ENCODE results near the gene TBCCD1. TPM values are rescaled to one million over a fixed set of nuclear protein-coding genes. Genes with fewer than 3 reads are reported as not detected.

TBCCD1 gene
- total RNA-seq, 1 donor from 2014 or later: 12.5 TPM

- no peak for DNase-seq
- Mint-ChIP-seq H3K36me3 (ENCODE audit: unreplicated experiment) (no peaks in the 10 kb centered on the region), H3K4me3 (ENCODE audit: unreplicated experiment) (no peak overlapping the region), H3K9me3 (ENCODE audit: unreplicated experiment) (no peaks in the 10 kb centered on the region), H3K4me1 (ENCODE audit: low read depth, unreplicated experiment) (no peaks in the 10 kb centered on the region), H3K27me3 (ENCODE audit: unreplicated experiment) (peaks cover 5% of the 10 kb centered on the region), H3K27ac (ENCODE audit: unreplicated experiment) (no peak overlapping the region)
- TF ChIP-seq, protein P1, sequence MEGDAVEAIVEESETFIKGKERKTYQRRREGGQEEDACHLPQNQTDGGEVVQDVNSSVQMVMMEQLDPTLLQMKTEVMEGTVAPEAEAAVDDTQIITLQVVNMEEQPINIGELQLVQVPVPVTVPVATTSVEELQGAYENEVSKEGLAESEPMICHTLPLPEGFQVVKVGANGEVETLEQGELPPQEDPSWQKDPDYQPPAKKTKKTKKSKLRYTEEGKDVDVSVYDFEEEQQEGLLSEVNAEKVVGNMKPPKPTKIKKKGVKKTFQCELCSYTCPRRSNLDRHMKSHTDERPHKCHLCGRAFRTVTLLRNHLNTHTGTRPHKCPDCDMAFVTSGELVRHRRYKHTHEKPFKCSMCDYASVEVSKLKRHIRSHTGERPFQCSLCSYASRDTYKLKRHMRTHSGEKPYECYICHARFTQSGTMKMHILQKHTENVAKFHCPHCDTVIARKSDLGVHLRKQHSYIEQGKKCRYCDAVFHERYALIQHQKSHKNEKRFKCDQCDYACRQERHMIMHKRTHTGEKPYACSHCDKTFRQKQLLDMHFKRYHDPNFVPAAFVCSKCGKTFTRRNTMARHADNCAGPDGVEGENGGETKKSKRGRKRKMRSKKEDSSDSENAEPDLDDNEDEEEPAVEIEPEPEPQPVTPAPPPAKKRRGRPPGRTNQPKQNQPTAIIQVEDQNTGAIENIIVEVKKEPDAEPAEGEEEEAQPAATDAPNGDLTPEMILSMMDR (IDR thresholded peaks at IDR 0.05; ENCODE audit: partially characterized antibody, unreplicated experiment): no peak
Observed at GRCh38 chr3:186599785-186600166, 32.6 kb upstream of the TBCCD1 start.

- peaks cover 5% of the 10 kb centered on the region for H3K27me3 Mint-ChIP-seq (ENCODE audit: unreplicated experiment)
- H3K9me3 Mint-ChIP-seq (ENCODE audit: unreplicated experiment): no peaks in the 10 kb centered on the region
- TF ChIP-seq, protein P1 (IDR thresholded peaks at IDR 0.05; ENCODE audit: partially characterized antibody, unreplicated experiment): no peak
- H3K27ac Mint-ChIP-seq (ENCODE audit: unreplicated experiment): no peak overlapping the region
- DNase-seq: no peak
- H3K4me3 Mint-ChIP-seq (ENCODE audit: unreplicated experiment): no peak overlapping the region
- H3K36me3 Mint-ChIP-seq (ENCODE audit: unreplicated experiment): no peaks in the 10 kb centered on the region
- no peaks in the 10 kb centered on the region for H3K4me1 Mint-ChIP-seq (ENCODE audit: low read depth, unreplicated experiment)
Observed at GRCh38 chr3:186599142-186599784, 32.1 kb upstream of the TBCCD1 start.

DNA sequence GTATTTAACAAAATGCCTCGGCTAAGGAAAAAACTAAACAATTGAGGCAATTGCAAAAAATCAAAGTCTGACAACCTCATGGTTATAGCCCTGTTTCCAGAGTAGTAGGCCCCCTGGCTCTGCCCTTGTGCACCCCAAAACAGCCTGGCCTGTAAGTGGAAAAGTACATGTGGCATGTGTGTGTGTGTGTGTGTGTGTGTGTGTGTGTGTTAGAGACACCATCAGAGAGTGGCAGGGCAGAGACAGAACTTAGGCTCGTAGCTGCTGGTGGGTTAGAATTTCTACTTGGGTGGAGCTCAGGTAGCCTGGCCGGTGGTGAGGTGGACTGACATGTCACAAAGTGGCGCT lies 31.6 kb upstream of the TBCCD1 start:
- Mint-ChIP-seq H3K27me3 (ENCODE audit: unreplicated experiment) (peaks cover 3% of the 10 kb centered on the region), H3K27ac (ENCODE audit: unreplicated experiment) (no peak overlapping the region), H3K36me3 (ENCODE audit: unreplicated experiment) (no peaks in the 10 kb centered on the region), H3K4me3 (ENCODE audit: unreplicated experiment) (no peak overlapping the region), H3K9me3 (ENCODE audit: unreplicated experiment) (no peaks in the 10 kb centered on the region), H3K4me1 (ENCODE audit: low read depth, unreplicated experiment) (no peaks in the 10 kb centered on the region)
- TF ChIP-seq, protein P1 (IDR thresholded peaks at IDR 0.05; ENCODE audit: partially characterized antibody, unreplicated experiment): no peak
- no peak for DNase-seq

- Mint-ChIP-seq H3K27me3 (ENCODE audit: unreplicated experiment) (peaks cover 3% of the 10 kb centered on the region), H3K4me1 (ENCODE audit: low read depth, unreplicated experiment) (no peaks in the 10 kb centered on the region), H3K4me3 (ENCODE audit: unreplicated experiment) (no peak overlapping the region), H3K9me3 (ENCODE audit: unreplicated experiment) (no peaks in the 10 kb centered on the region), H3K27ac (ENCODE audit: unreplicated experiment) (no peak overlapping the region), H3K36me3 (ENCODE audit: unreplicated experiment) (no peaks in the 10 kb centered on the region)
- TF ChIP-seq, protein P1 (IDR thresholded peaks at IDR 0.05; ENCODE audit: partially characterized antibody, unreplicated experiment): no peak
- no peak for DNase-seq
Observed at GRCh38 chr3:186598108-186598784, 31.1 kb upstream of the TBCCD1 start.

GRCh38 chr3:186596568-186597287 lies 29.6 kb upstream of the TBCCD1 start:
- Mint-ChIP-seq H3K4me3 (ENCODE audit: unreplicated experiment) (no peak overlapping the region), H3K4me1 (ENCODE audit: low read depth, unreplicated experiment) (no peaks in the 10 kb centered on the region), H3K27ac (ENCODE audit: unreplicated experiment) (no peak overlapping the region), H3K27me3 (ENCODE audit: unreplicated experiment) (peaks cover 3% of the 10 kb centered on the region), H3K36me3 (ENCODE audit: unreplicated experiment) (no peaks in the 10 kb centered on the region), H3K9me3 (ENCODE audit: unreplicated experiment) (no peaks in the 10 kb centered on the region)
- TF ChIP-seq, protein P1 (IDR thresholded peaks at IDR 0.05; ENCODE audit: partially characterized antibody, unreplicated experiment): no peak
- no peak for DNase-seq

Data from glutamatergic neuron (in vitro differentiated cells).